ENCODE data around the gene CCDC175.

- TF ChIP-seq, protein P1, sequence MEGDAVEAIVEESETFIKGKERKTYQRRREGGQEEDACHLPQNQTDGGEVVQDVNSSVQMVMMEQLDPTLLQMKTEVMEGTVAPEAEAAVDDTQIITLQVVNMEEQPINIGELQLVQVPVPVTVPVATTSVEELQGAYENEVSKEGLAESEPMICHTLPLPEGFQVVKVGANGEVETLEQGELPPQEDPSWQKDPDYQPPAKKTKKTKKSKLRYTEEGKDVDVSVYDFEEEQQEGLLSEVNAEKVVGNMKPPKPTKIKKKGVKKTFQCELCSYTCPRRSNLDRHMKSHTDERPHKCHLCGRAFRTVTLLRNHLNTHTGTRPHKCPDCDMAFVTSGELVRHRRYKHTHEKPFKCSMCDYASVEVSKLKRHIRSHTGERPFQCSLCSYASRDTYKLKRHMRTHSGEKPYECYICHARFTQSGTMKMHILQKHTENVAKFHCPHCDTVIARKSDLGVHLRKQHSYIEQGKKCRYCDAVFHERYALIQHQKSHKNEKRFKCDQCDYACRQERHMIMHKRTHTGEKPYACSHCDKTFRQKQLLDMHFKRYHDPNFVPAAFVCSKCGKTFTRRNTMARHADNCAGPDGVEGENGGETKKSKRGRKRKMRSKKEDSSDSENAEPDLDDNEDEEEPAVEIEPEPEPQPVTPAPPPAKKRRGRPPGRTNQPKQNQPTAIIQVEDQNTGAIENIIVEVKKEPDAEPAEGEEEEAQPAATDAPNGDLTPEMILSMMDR (IDR thresholded peaks at IDR 0.05; ENCODE audit: insufficient read depth, low read length, poor library complexity, severe bottlenecking): no peak
- no peak for TF ChIP-seq EZH2phosphoT487 (conservative IDR thresholded peaks at IDR 0.05; ENCODE audit: low read length)
These were observed 114.7 kb downstream of the CCDC175 start for GRCh38 chr14:59461891-59462290.
